Esophagus muscularis mucosa (tissue), 4 donors: ENCODE measurements around the gene ZNF777. TPM values are rescaled to one million over a fixed set of nuclear protein-coding genes. Genes with fewer than 3 reads are reported as not detected.
"Not testable (repeated sequence)": the region's sequence is repeated elsewhere in the genome, so short reads cannot be mapped to it uniquely, and the experiment has no call there.

ENCODE experiments used
- DNase-seq: peaks from one replicate; pipeline ENCODE4 v3.0.0-alpha.2; 2017; ENCODE audit errors: extremely low spot score
- H3K27ac ChIP-seq, 4 donors: fragments of 200-600 bp; sonication (generic); replicated peaks in 1 of 4; 1 replicate in 3 of 4; 2 replicates in 1 of 4; pipeline ENCODE4 v1.5.1; 2016 to 2019; ENCODE audit warnings: mild to moderate bottlenecking in 1 of 4
- H3K27me3 ChIP-seq, 4 donors: fragments of 200-600 bp; sonication (generic); one replicate each; pipeline versions ENCODE4 v1.5.1 to v1.6.0; 2016 to 2019
- H3K36me3 ChIP-seq, 4 donors: fragments of 200-600 bp; sonication (generic); one replicate each; pipeline ENCODE4 v1.5.1; 2016 to 2019
- H3K4me1 ChIP-seq, 4 donors: fragments of 200-600 bp; sonication (generic); one replicate each; pipeline ENCODE4 v1.5.1; 2016 to 2019
- H3K4me3 ChIP-seq, 4 donors: fragments of 200-600 bp; sonication (generic); 1 replicate in 2 of 4; 2 replicates in 2 of 4; pipeline ENCODE4 v1.5.1; 2016 to 2019; ENCODE audit warnings: mild to moderate bottlenecking in 4 of 4, moderate library complexity in 1 of 4
- H3K9me3 ChIP-seq, 4 donors: fragments of 200-600 bp; sonication (generic); 1 replicate in 3 of 4; 2 replicates in 1 of 4; pipeline ENCODE4 v1.5.1; 2016 to 2019
- CTCF ChIP-seq, 3 experiments: fragments of 200-600 bp in 2 of 3; fragments of 450-650 bp in 1 of 3; sonication (generic) in 2 of 3; IDR thresholded peaks; one replicate each; pipeline ENCODE4 v1.5.1; 2017 to 2019; ENCODE audit warnings: antibody characterized with exemption in 3 of 3, mild to moderate bottlenecking in 2 of 3, moderate library complexity in 1 of 3
- EP300 ChIP-seq: sonication (generic); formaldehyde crosslinking; IDR thresholded peaks from one replicate; pipeline ENCODE4 v1.6.1; 2017; ENCODE audit warnings: antibody characterized with exemption
- POLR2A ChIP-seq: fragments of 450-650 bp; IDR thresholded peaks from one replicate; pipeline ENCODE4 v1.6.1; 2017; ENCODE audit warnings: antibody characterized with exemption, moderate library complexity, mild to moderate bottlenecking, low read depth
- POLR2AphosphoS5 ChIP-seq, 2 donors: sonication (generic); formaldehyde crosslinking; IDR thresholded peaks; one replicate each; pipeline ENCODE4 v1.6.1; 2017; ENCODE audit warnings: antibody characterized with exemption in 2 of 2
- WGBS: methylation state at CpG from one replicate; pipeline ENCODE4 v1.1.5; 2018; 5-methylcytosine and 5-hydroxymethylcytosine counted together
- intact Hi-C: fragments of 100-400 bp; cut with DNase I; formaldehyde crosslinking; loops from one replicate; pipeline ENCODE4 v1.15.1; 2023
- total RNA-seq, 4 donors: library from RNA; depleted of rRNA; stranded (reverse); fragments of >200 nt; gene quantifications; one replicate each; pipeline versions ENCODE4 v1.1.0 to v1.2.1, GENCODE V29; 2016

Gene ZNF777
- total RNA-seq, 4 donors from 2014 or later, result 6.6 to 17.4 (median 13.7) TPM

GRCh38 chr7:149409895-149410294, 51.0 kb downstream of the ZNF777 start:
- Histone ChIP-seq H3K4me3 (no peak overlapping the region), H3K27ac (no peak overlapping the region), H3K4me1 (peaks cover 4 to 7% (median 6%) of the 10 kb centered on the region in 4 donors), H3K27me3 (no peaks in the 10 kb centered on the region), H3K36me3 (no peaks in the 10 kb centered on the region), H3K9me3 (no peaks in the 10 kb centered on the region)
- no peak for TF ChIP-seq EP300
- no peak for TF ChIP-seq POLR2AphosphoS5 (IDR thresholded peaks at IDR 0.05)
- no peak for TF ChIP-seq POLR2A
- TF ChIP-seq CTCF (IDR thresholded peaks at IDR 0.05), result no peak
- DNase-seq, result no peak
- intact Hi-C loops, result no loop called here
- 79% methylated on average over 6 of the region's 6 CpGs for whole genome bisulfite sequencing

- no peak overlapping the region for H3K27ac ChIP-seq
- no peaks in the 10 kb centered on the region for H3K36me3 ChIP-seq
- WGBS, result 75% methylated on average over 6 of the region's 6 CpGs
- no peaks in the 10 kb centered on the region for H3K9me3 ChIP-seq
- intact Hi-C loops, result no loop called here
- no peak overlapping the region for H3K4me3 ChIP-seq
- no peak for DNase-seq
- TF ChIP-seq POLR2A, result no peak
- no peak for TF ChIP-seq EP300
- TF ChIP-seq POLR2AphosphoS5 (IDR thresholded peaks at IDR 0.05), result no peak
- no peak for TF ChIP-seq CTCF (IDR thresholded peaks at IDR 0.05)
- H3K27me3 ChIP-seq, result peaks cover 0 to 16% (median 0%) of the 10 kb centered on the region in 4 donors
- H3K4me1 ChIP-seq, result no peaks in the 10 kb centered on the region
Observed at GRCh38 chr7:149404825-149405224, 56.0 kb downstream of the ZNF777 start.

- TF ChIP-seq POLR2AphosphoS5 (IDR thresholded peaks at IDR 0.05) (no peak), POLR2A (no peak), CTCF (IDR thresholded peaks at IDR 0.05) (no peak), EP300 (no peak)
- Histone ChIP-seq H3K4me1 (no peaks in the 10 kb centered on the region), H3K36me3 (no peaks in the 10 kb centered on the region), H3K27ac (no peak overlapping the region), H3K4me3 (no peak overlapping the region), H3K9me3 (no peaks in the 10 kb centered on the region), H3K27me3 (peaks cover 0 to 16% (median 0%) of the 10 kb centered on the region in 4 donors)
- DNase-seq, result no peak
- 89% methylated on average over 5 of the region's 12 CpGs for WGBS
- intact Hi-C loops, result no loop called here
Observed at GRCh38 chr7:149404396-149404795, 56.5 kb downstream of the ZNF777 start.

- H3K9me3 ChIP-seq, result peaks cover 0 to 14% (median 9%) of the 10 kb centered on the region in 4 donors
- 60% methylated on average over 22 of the region's 22 CpGs for WGBS
- H3K27ac ChIP-seq, result no peak overlapping the region
- H3K27me3 ChIP-seq, result peaks cover 0 to 21% (median 0%) of the 10 kb centered on the region in 4 donors
- no peak for TF ChIP-seq EP300
- H3K36me3 ChIP-seq, result no peaks in the 10 kb centered on the region
- H3K4me1 ChIP-seq, result no peaks in the 10 kb centered on the region
- DNase-seq, result no peak
- H3K4me3 ChIP-seq, result no peak overlapping the region
- intact Hi-C loops, result no loop called here
Observed at GRCh38 chr7:149398195-149398820, 62.6 kb downstream of the ZNF777 start.

- Histone ChIP-seq H3K27me3 (peaks cover 0 to 21% (median 0%) of the 10 kb centered on the region in 4 donors), H3K9me3 (peaks cover 0 to 14% (median 9%) of the 10 kb centered on the region in 4 donors), H3K4me3 (no peak overlapping the region), H3K4me1 (no peaks in the 10 kb centered on the region), H3K36me3 (no peaks in the 10 kb centered on the region), H3K27ac (no peak overlapping the region)
- DNase-seq, result no peak
- WGBS, result 74% methylated on average over 14 of the region's 14 CpGs
- no peak for TF ChIP-seq POLR2A
- TF ChIP-seq EP300, result no peak
- TF ChIP-seq POLR2AphosphoS5 (IDR thresholded peaks at IDR 0.05), result no peak
- no peak for TF ChIP-seq CTCF (IDR thresholded peaks at IDR 0.05)
- intact Hi-C loops, result no loop called here
Observed at GRCh38 chr7:149397470-149398043, 63.3 kb downstream of the ZNF777 start.

GRCh38 chr7:149388550-149389335, 72.1 kb downstream of the ZNF777 start:
- H3K9me3 ChIP-seq, H3K4me3 ChIP-seq, DNase-seq, H3K4me1 ChIP-seq, H3K36me3 ChIP-seq, intact Hi-C loops, H3K27ac ChIP-seq, H3K27me3 ChIP-seq: not testable (repeated sequence)
- 67% methylated on average over 6 of the region's 6 CpGs for WGBS

GRCh38 chr7:149386514-149386913, 74.3 kb downstream of the ZNF777 start:
- H3K36me3 ChIP-seq, H3K4me1 ChIP-seq, H3K9me3 ChIP-seq, H3K27ac ChIP-seq, intact Hi-C loops, DNase-seq, H3K4me3 ChIP-seq, H3K27me3 ChIP-seq: not testable (repeated sequence)
- WGBS, result 71% methylated on average over 4 of the region's 4 CpGs
